ENCODE data around the gene S100A13.

S100A13 gene

DNA sequence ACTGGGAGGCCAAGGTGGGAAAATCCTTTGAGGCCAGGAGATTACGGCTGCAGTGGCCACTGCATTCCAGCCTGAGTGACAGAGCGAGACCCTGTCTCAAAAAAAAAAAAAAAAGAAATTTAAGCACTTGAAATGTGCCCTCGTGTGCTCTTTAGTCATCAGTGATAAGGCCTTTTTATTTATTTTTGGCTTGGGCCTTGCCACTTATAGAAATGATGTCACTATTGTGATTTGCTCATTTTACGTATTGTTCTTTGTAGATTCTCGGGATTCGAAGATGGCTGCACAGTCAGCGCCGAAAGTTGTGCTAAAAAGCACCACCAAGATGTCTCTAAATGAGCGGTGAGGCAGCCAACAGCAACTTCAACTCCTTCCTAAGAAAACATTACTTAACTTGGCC is 9.0 kb upstream of the S100A13 start:
- no peak for DNase-seq
- peaks cover 61% of the 10 kb centered on the region for H3K36me3 ChIP-seq (ENCODE audit: insufficient read depth, low read length)
- ATAC-seq (ENCODE audit: insufficient read depth, low read depth), result no peak
- H3K79me2 ChIP-seq (ENCODE audit: insufficient read depth, low read length), result peaks cover 69% of the 10 kb centered on the region
- H3K27me3 ChIP-seq (ENCODE audit: insufficient read depth, low read length, poor library complexity), result no peaks in the 10 kb centered on the region
- H3K4me3 ChIP-seq (ENCODE audit: low read depth in 1 of 2, low read length in 2 of 2), result peak overlapping the region in 1 of 2 experiments; percentile 61; a peak in 1 of 4 replicates
- no peak overlapping the region for H2AFZ ChIP-seq (ENCODE audit: low read depth, low read length)
- H3K9ac ChIP-seq (ENCODE audit: low read depth, low read length), result peak overlapping the region; percentile 92; the same call in 1 of the 2 replicates
- H3K9me3 ChIP-seq (ENCODE audit: insufficient read depth, low read length, severe bottlenecking), result no peaks in the 10 kb centered on the region
- no peak overlapping the region for H3K27ac ChIP-seq (ENCODE audit: low read length)
- H3K4me2 ChIP-seq (ENCODE audit: insufficient read depth, low read length), result peak overlapping the region; percentile 76; the same call in 1 of the 2 replicates
- peaks cover 24% of the 10 kb centered on the region; the same call in 1 of the 2 replicates for H4K20me1 ChIP-seq (ENCODE audit: insufficient read depth, low read length)
- H3K4me1 ChIP-seq (ENCODE audit: insufficient read depth, low read length), result peaks cover 37% of the 10 kb centered on the region
- TF ChIP-seq, protein P1, sequence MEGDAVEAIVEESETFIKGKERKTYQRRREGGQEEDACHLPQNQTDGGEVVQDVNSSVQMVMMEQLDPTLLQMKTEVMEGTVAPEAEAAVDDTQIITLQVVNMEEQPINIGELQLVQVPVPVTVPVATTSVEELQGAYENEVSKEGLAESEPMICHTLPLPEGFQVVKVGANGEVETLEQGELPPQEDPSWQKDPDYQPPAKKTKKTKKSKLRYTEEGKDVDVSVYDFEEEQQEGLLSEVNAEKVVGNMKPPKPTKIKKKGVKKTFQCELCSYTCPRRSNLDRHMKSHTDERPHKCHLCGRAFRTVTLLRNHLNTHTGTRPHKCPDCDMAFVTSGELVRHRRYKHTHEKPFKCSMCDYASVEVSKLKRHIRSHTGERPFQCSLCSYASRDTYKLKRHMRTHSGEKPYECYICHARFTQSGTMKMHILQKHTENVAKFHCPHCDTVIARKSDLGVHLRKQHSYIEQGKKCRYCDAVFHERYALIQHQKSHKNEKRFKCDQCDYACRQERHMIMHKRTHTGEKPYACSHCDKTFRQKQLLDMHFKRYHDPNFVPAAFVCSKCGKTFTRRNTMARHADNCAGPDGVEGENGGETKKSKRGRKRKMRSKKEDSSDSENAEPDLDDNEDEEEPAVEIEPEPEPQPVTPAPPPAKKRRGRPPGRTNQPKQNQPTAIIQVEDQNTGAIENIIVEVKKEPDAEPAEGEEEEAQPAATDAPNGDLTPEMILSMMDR (IDR thresholded peaks at IDR 0.05; ENCODE audit: borderline replicate concordance, extremely low read depth, low read length, poor library complexity, severe bottlenecking), result no peak
- no peak for TF ChIP-seq EZH2 (IDR thresholded peaks at IDR 0.05; ENCODE audit: borderline replicate concordance, low read depth, low read length, severe bottlenecking)

DNA sequence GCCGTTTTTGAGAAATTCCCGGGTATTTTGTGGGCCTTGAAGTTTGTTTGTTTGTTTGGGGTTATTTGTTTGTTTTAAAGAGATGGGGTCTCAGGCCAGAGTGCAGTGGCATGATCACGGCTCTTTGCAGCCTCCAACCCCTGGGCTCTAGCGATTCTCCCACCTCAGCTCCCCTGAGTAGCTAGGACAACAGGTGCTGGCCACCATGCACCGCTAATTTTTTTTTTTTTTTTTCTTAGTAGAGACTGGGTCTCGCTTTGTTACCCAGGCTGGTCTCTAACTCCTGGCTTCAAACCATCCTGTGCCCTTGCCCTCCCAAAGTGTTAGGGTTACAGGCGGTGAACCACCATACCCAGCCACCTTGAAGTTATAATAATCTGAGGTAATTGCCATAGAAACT is 8.6 kb upstream of the S100A13 start:
- Histone ChIP-seq H3K79me2 (ENCODE audit: insufficient read depth, low read length) (peaks cover 65% of the 10 kb centered on the region), H4K20me1 (ENCODE audit: insufficient read depth, low read length) (peaks cover 24% of the 10 kb centered on the region; the same call in 1 of the 2 replicates), H3K27ac (ENCODE audit: low read length) (no peak overlapping the region), H3K4me1 (ENCODE audit: insufficient read depth, low read length) (peaks cover 37% of the 10 kb centered on the region), H2AFZ (ENCODE audit: low read depth, low read length) (no peak overlapping the region), H3K4me2 (ENCODE audit: insufficient read depth, low read length) (peak overlapping the region; percentile 76), H3K9ac (ENCODE audit: low read depth, low read length) (peak overlapping the region; percentile 92), H3K36me3 (ENCODE audit: insufficient read depth, low read length) (peaks cover 57% of the 10 kb centered on the region), H3K4me3 (ENCODE audit: low read depth in 1 of 2, low read length in 2 of 2) (peak overlapping the region; percentile 61 to 66; a peak in 3 of 4 replicates), H3K27me3 (ENCODE audit: insufficient read depth, low read length, poor library complexity) (no peaks in the 10 kb centered on the region), H3K9me3 (ENCODE audit: insufficient read depth, low read length, severe bottlenecking) (no peaks in the 10 kb centered on the region)
- no peak for TF ChIP-seq EZH2 (IDR thresholded peaks at IDR 0.05; ENCODE audit: borderline replicate concordance, low read depth, low read length, severe bottlenecking)
- TF ChIP-seq, protein P1 (IDR thresholded peaks at IDR 0.05; ENCODE audit: borderline replicate concordance, extremely low read depth, low read length, poor library complexity, severe bottlenecking), result no peak
- ATAC-seq (ENCODE audit: insufficient read depth, low read depth) (no peak), DNase-seq (no peak)

DNA sequence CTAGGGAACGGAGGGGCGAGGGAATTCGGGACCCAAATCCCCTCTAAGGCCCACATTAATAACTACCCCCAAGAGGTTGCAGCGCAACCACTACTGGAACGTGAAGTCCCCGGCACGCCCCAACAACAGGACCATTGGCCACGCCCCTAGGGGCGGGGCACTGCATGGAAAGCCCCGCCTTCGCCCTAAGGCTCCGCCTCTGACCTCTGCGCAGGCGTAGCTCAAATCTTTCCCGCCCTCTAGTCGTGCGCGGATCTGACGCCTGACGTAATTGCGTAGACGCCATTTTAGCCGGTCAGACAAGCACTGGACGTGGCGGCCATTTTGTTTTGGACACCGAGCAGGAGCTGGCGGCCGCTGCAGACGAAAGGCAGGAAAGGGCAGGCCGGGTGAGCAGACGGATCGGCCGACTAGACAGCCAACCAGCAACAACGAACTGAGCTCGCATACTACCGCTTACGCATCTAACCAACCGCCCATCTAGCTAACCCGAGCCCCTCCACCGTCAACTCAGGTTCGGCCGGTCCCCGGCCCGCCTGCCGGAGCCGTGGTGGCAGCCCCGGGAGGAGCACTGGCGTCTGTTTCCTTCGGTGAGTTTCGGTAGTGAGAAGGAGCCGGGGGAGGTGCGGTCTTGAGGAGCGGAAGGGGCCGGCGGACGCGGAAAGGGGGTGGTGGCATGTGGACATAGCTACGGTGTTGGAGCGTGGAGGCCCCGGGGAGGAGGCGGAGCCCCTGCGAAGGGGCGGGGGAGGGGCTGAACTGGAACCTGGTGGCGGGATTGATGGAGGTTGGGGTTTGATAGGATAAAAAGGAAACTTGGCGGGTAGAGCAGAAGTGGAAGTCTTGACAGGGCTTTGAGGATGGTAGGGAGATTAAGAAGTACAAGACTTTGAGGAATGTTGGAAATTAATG is 6.7 kb upstream of the S100A13 start, which contains the start of gene CHTOP:
TSS of gene CHTOP (plus strand) at position 313 of the 912 bp plus-strand sequence. CDS start 2,523 bp downstream, outside the sequence.
- Histone ChIP-seq H3K4me1 (ENCODE audit: insufficient read depth, low read length) (peaks cover 30% of the 10 kb centered on the region), H3K36me3 (ENCODE audit: insufficient read depth, low read length) (peaks cover 38% of the 10 kb centered on the region), H3K4me2 (ENCODE audit: insufficient read depth, low read length) (peak within 1 kb of the TSS; percentile 76), H4K20me1 (ENCODE audit: insufficient read depth, low read length) (peaks cover 20% of the 10 kb centered on the region; the same call in 1 of the 2 replicates), H3K9ac (ENCODE audit: low read depth, low read length) (peak within 1 kb of the TSS; percentile 92), H3K79me2 (ENCODE audit: insufficient read depth, low read length) (peaks cover 49% of the 10 kb centered on the region), H3K9me3 (ENCODE audit: insufficient read depth, low read length, severe bottlenecking) (no peaks in the 10 kb centered on the region), H3K27ac (ENCODE audit: low read length) (peak within 1 kb of the TSS; percentile 91), H2AFZ (ENCODE audit: low read depth, low read length) (peak within 1 kb of the TSS; percentile 69), H3K27me3 (ENCODE audit: insufficient read depth, low read length, poor library complexity) (no peaks in the 10 kb centered on the region), H3K4me3 (ENCODE audit: low read depth in 1 of 2, low read length in 2 of 2) (peak within 1 kb of the TSS; percentile 61 to 66)
- DNase-seq, result peak; percentile 97
- peak; percentile 89 for ATAC-seq (ENCODE audit: insufficient read depth, low read depth)
- TF ChIP-seq EZH2 (IDR thresholded peaks at IDR 0.05; ENCODE audit: borderline replicate concordance, low read depth, low read length, severe bottlenecking), result no peak
- TF ChIP-seq, protein P1 (IDR thresholded peaks at IDR 0.05; ENCODE audit: borderline replicate concordance, extremely low read depth, low read length, poor library complexity, severe bottlenecking), result no peak
